GM23338 (cell line): ENCODE results near the gene CACNG1.

Source experiments
- CREB1 ChIP-seq: fragments of 250-450 bp; sonication (Bioruptor Pico); IDR thresholded peaks from 2 replicates; pipeline ENCODE4 v1.5.0; 2020; ENCODE audit warnings: low read depth, mild to moderate bottlenecking, moderate library complexity
- EZH2 ChIP-seq: fragments of 200-600 bp; sonication (generic); IDR thresholded peaks from one replicate; pipeline ENCODE4 v1.8.0; 2017; ENCODE audit warnings: antibody characterized with exemption, mild to moderate bottlenecking, low read depth; ENCODE audit not compliant: unreplicated experiment
- EZH2phosphoT487 ChIP-seq: fragments of 200-600 bp; sonication (generic); IDR thresholded peaks from one replicate; pipeline ENCODE4 v1.8.1; 2018; ENCODE audit warnings: antibody characterized with exemption; ENCODE audit not compliant: unreplicated experiment
- JUNB ChIP-seq: IDR thresholded peaks from one replicate; pipeline ENCODE4 v1.6.1; 2016; ENCODE audit warnings: antibody characterized with exemption; ENCODE audit not compliant: unreplicated experiment
- POLR2AphosphoS5 ChIP-seq: IDR thresholded peaks from 2 replicates; pipeline ENCODE4 v1.6.1; 2016; ENCODE audit warnings: antibody characterized with exemption, low read depth
- ZNF331 ChIP-seq: fragments of 250-450 bp; sonication (Bioruptor Pico); IDR thresholded peaks from 2 replicates; pipeline ENCODE4 v1.5.0; 2020; ENCODE audit warnings: low read depth, mild to moderate bottlenecking, moderate library complexity
- TF ChIP-seq, protein P1 (sequence below): IDR thresholded peaks from one replicate; pipeline ENCODE4 v1.6.1; 2018; ENCODE audit warnings: antibody characterized with exemption; ENCODE audit not compliant: unreplicated experiment
- TF ChIP-seq, protein P2 (sequence below), 2 experiments: fragments of 200-600 bp in 1 of 2; sonication (generic) in 1 of 2; conservative IDR thresholded peaks; 2 replicates each; pipeline versions ENCODE4 v1.5.1 to v1.6.1; 2016 to 2017; ENCODE audit warnings: antibody characterized with exemption in 2 of 2, low read depth in 2 of 2, mild to moderate bottlenecking in 2 of 2, moderate library complexity in 1 of 2

DNA sequence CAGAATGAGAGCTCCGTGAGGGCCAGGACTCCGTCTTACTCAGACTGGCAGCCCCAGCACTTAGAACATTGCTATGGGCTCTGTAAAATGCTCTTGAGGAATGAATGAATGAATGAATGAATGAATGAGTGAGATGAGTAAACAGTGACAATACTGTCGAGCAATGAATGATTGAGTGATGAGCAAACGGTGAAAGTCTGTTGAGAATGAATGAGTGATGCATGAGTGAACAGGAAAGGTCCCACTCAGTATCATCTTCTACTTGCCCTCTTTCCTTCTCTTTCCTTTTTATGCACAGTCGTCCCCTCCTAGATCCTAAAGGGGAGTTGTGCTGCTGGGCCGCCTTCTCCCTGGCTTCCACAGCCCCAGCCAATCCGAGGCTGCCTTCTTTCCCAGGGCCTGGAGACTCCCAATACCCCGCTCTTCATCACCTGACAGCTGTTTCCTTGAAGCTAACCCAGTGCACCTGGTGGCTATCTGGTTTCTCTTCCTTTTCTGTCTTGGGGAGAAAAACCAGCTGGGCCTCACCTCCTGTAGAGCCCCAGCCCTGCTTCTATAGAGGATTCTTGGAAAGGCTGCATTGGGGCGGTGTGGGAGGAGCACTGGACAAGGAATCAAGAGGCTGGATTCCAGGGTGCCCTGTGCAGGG lies 32.7 kb upstream of the CACNG1 start:
- no peak for TF ChIP-seq POLR2AphosphoS5
- TF ChIP-seq CREB1 (CRISPR knock-in tag), result no peak
- TF ChIP-seq EZH2phosphoT487, result no peak
- TF ChIP-seq, protein P1, sequence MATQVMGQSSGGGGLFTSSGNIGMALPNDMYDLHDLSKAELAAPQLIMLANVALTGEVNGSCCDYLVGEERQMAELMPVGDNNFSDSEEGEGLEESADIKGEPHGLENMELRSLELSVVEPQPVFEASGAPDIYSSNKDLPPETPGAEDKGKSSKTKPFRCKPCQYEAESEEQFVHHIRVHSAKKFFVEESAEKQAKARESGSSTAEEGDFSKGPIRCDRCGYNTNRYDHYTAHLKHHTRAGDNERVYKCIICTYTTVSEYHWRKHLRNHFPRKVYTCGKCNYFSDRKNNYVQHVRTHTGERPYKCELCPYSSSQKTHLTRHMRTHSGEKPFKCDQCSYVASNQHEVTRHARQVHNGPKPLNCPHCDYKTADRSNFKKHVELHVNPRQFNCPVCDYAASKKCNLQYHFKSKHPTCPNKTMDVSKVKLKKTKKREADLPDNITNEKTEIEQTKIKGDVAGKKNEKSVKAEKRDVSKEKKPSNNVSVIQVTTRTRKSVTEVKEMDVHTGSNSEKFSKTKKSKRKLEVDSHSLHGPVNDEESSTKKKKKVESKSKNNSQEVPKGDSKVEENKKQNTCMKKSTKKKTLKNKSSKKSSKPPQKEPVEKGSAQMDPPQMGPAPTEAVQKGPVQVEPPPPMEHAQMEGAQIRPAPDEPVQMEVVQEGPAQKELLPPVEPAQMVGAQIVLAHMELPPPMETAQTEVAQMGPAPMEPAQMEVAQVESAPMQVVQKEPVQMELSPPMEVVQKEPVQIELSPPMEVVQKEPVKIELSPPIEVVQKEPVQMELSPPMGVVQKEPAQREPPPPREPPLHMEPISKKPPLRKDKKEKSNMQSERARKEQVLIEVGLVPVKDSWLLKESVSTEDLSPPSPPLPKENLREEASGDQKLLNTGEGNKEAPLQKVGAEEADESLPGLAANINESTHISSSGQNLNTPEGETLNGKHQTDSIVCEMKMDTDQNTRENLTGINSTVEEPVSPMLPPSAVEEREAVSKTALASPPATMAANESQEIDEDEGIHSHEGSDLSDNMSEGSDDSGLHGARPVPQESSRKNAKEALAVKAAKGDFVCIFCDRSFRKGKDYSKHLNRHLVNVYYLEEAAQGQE, result no peak
- TF ChIP-seq, protein P2, sequence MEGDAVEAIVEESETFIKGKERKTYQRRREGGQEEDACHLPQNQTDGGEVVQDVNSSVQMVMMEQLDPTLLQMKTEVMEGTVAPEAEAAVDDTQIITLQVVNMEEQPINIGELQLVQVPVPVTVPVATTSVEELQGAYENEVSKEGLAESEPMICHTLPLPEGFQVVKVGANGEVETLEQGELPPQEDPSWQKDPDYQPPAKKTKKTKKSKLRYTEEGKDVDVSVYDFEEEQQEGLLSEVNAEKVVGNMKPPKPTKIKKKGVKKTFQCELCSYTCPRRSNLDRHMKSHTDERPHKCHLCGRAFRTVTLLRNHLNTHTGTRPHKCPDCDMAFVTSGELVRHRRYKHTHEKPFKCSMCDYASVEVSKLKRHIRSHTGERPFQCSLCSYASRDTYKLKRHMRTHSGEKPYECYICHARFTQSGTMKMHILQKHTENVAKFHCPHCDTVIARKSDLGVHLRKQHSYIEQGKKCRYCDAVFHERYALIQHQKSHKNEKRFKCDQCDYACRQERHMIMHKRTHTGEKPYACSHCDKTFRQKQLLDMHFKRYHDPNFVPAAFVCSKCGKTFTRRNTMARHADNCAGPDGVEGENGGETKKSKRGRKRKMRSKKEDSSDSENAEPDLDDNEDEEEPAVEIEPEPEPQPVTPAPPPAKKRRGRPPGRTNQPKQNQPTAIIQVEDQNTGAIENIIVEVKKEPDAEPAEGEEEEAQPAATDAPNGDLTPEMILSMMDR (conservative IDR thresholded peaks at IDR 0.05; ENCODE audit: low read depth in 2 of 2), result no peak
- no peak for TF ChIP-seq JUNB
- TF ChIP-seq ZNF331 (CRISPR knock-in tag), result no peak
- TF ChIP-seq EZH2, result no peak
